Nephron (organoid): ENCODE results near the gene WDR5.

ENCODE experiments used
- H3K27ac Mint-ChIP-seq, 3 experiments: 2 replicates each; pipeline ENCODE4 v1.8.0; 2020; ENCODE audit warnings: mixed read lengths in 3 of 3, mild to moderate bottlenecking in 2 of 3, moderate library complexity in 1 of 3
- H3K27me3 Mint-ChIP-seq: 2 replicates; pipeline ENCODE4 v1.8.0; 2021; ENCODE audit warnings: low read depth, mild to moderate bottlenecking, moderate library complexity, mixed read lengths
- H3K36me3 Mint-ChIP-seq: 2 replicates; pipeline ENCODE4 v1.8.0; 2020; ENCODE audit warnings: low read depth, mixed read lengths
- H3K4me1 Mint-ChIP-seq: 2 replicates; pipeline ENCODE4 v1.8.0; 2020; ENCODE audit warnings: mixed read lengths
- H3K4me3 Mint-ChIP-seq, 3 experiments: 2 replicates each; pipeline ENCODE4 v1.8.0; 2020; ENCODE audit warnings: mild to moderate bottlenecking in 3 of 3, mixed read lengths in 3 of 3, moderate library complexity in 2 of 3
- H3K9me3 Mint-ChIP-seq: 2 replicates; pipeline ENCODE4 v1.8.0; 2020; ENCODE audit warnings: mixed read lengths
- TF ChIP-seq, protein P1 (sequence below), 3 experiments: fragments of 200-600 bp; sonication (generic); IDR thresholded peaks; one replicate each; pipeline ENCODE4 v1.5.0; 2021; ENCODE audit warnings: antibody characterized with exemption in 3 of 3; ENCODE audit not compliant: unreplicated experiment in 3 of 3

Gene WDR5

DNA sequence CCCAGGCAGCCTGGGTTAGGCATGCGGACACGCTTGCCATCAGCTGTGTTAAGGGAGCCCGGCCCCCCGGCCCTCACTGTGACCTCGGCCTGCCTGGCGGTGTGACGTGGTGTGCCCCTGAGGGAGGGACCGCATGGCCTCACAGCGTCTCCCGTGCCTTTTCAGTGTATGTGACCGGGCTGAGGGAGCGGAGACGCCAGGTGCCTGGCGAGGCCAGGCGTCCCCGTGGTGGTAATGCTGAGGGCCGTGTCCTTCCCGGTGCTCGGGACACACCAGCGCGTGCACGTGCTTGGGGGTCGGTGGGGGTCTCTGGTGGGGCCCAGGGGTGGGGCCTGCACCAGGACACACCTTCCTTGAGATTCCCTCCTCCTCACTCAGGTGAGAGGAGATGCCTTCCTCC lies 17.6 kb downstream of the WDR5 start:
- no peak overlapping the region for H3K4me3 Mint-ChIP-seq
- H3K27ac Mint-ChIP-seq, result no peak overlapping the region
- H3K4me1 Mint-ChIP-seq, result peaks cover 13% of the 10 kb centered on the region
- H3K27me3 Mint-ChIP-seq, result no peaks in the 10 kb centered on the region
- H3K36me3 Mint-ChIP-seq, result peaks cover 55% of the 10 kb centered on the region
- TF ChIP-seq, protein P1, sequence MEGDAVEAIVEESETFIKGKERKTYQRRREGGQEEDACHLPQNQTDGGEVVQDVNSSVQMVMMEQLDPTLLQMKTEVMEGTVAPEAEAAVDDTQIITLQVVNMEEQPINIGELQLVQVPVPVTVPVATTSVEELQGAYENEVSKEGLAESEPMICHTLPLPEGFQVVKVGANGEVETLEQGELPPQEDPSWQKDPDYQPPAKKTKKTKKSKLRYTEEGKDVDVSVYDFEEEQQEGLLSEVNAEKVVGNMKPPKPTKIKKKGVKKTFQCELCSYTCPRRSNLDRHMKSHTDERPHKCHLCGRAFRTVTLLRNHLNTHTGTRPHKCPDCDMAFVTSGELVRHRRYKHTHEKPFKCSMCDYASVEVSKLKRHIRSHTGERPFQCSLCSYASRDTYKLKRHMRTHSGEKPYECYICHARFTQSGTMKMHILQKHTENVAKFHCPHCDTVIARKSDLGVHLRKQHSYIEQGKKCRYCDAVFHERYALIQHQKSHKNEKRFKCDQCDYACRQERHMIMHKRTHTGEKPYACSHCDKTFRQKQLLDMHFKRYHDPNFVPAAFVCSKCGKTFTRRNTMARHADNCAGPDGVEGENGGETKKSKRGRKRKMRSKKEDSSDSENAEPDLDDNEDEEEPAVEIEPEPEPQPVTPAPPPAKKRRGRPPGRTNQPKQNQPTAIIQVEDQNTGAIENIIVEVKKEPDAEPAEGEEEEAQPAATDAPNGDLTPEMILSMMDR (IDR thresholded peaks at IDR 0.05; ENCODE audit: unreplicated experiment in 3 of 3), result no peak
- H3K9me3 Mint-ChIP-seq, result no peaks in the 10 kb centered on the region

DNA sequence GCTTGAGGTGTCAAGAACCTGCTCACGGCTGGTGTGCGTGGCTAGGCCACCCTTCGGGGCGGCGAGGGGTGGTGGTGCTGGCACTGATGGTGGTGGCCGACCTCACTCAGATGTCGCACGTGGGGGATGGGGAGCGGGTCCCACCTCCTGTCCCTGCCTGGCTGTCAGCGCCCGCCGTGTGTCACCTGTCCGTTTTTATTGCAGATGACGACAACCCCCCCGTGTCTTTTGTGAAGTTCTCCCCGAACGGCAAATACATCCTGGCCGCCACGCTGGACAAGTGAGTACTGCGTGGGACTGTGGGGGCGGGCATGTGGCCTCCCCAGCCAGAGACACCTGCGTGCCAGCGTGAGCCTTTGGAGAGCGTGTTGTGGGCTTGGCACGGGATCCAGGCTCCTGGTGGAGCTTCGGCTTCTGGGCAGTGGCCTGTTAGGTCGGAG lies 18.4 kb downstream of the WDR5 start:
- no peaks in the 10 kb centered on the region for H3K27me3 Mint-ChIP-seq
- no peaks in the 10 kb centered on the region for H3K9me3 Mint-ChIP-seq
- TF ChIP-seq, protein P1 (IDR thresholded peaks at IDR 0.05; ENCODE audit: unreplicated experiment in 3 of 3), result no peak
- H3K27ac Mint-ChIP-seq, result no peak overlapping the region
- no peak overlapping the region for H3K4me3 Mint-ChIP-seq
- H3K4me1 Mint-ChIP-seq, result peaks cover 13% of the 10 kb centered on the region
- peaks cover 48% of the 10 kb centered on the region for H3K36me3 Mint-ChIP-seq

DNA sequence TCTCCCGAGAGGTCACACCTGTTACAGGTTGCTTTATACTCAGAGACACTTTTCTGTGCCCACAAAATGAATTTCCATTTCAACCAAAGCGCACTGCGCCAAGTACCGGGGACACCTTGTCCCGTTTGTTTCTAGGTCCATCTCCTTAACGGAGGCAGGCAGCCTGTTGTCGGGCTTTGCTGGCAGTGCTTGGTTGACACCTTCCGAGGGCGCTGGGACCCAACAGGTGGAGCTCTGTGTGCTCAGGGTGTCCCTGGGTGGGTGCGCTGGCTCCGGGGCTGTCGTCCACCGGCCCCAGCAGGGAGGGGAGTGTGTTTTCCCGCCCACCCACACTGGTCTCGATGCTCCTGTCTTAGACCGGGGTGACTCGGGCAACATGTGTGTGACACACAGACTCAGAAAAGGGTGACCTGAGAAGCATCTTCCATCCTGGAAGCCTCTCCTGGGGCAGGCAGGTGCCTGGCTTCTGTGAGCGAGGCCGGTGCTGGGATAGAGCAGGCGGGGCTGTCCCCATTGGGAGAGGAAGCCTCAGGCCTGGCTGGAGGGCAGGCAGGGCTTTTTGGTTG lies 20.0 kb downstream of the WDR5 start:
- Mint-ChIP-seq H3K9me3 (no peaks in the 10 kb centered on the region), H3K27ac (no peak overlapping the region), H3K4me3 (no peak overlapping the region), H3K4me1 (peaks cover 9% of the 10 kb centered on the region), H3K27me3 (no peaks in the 10 kb centered on the region), H3K36me3 (peaks cover 41% of the 10 kb centered on the region)
- TF ChIP-seq, protein P1 (IDR thresholded peaks at IDR 0.05; ENCODE audit: unreplicated experiment in 3 of 3), result no peak

DNA sequence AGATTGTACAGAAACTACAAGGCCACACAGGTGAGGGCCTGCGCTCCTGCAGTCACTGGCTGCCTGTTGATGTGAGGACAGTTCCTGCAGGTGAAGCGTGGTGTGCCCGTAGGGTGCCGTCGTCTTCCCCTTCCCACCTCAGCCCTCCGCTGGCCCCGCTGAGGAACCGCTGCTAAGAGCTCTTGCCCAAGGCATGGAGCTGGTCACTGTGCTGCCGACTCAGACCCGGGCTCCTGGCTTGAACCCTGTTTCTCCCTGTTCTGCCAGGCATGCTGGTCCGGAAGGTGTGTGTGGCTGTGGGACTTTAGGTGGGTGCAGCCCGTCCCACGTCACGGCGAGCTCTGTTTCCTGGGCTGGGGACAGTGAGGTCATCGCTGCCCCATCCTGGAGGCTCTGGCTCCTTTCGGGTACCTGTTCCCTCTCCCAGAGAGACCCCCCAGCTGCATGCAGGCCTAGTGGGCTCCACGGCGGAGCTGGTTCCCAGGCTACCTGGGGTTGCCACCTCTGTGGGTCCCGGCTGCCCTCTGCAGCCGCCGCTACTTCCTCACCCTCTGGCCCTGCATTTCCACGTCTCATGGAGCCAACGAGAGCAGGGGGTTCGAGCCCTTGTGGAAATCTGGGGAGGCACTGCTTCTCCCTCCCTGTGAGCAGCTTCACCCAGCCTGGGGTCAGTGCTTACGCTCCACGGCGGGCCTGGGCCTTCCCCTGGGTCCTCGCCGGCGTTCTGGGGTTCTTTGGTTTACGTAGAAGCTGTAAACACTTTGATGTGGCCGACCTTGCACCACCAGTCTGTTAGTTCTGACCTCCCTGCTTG lies 20.9 kb downstream of the WDR5 start:
- no peak overlapping the region for H3K4me3 Mint-ChIP-seq
- H3K36me3 Mint-ChIP-seq, result peaks cover 37% of the 10 kb centered on the region
- TF ChIP-seq, protein P1 (IDR thresholded peaks at IDR 0.05; ENCODE audit: unreplicated experiment in 3 of 3), result no peak
- H3K4me1 Mint-ChIP-seq, result peaks cover under 1% of the 10 kb centered on the region
- H3K9me3 Mint-ChIP-seq, result no peaks in the 10 kb centered on the region
- no peaks in the 10 kb centered on the region for H3K27me3 Mint-ChIP-seq
- H3K27ac Mint-ChIP-seq, result no peak overlapping the region

DNA sequence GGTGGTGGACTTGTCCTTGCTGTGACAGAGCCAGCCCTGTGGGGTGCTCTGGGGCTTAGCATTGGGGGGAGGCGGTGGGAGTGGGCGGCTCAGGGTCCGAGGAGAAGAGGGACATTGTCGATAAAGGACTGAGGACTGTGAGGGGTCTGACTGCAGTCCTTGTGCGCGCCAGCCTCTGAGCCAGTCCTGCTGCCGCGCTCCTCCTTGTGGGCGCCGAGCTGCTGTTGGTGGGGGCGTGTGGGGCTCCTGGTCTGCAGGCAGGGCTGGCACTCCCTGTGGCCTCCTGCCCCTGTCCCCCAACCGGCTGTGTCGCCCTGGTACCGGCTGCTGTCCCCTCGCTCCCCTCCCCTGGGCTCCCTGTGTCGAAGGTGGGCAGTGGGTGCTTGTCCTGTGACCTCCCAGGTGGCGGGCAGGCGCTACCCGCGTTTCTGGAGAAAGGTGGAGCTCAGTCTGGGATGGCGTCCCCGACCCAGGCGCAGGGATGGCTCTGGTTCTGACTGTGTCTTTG lies 21.6 kb downstream of the WDR5 start:
- Mint-ChIP-seq H3K36me3 (peaks cover 37% of the 10 kb centered on the region), H3K9me3 (no peaks in the 10 kb centered on the region), H3K4me1 (no peaks in the 10 kb centered on the region), H3K27ac (no peak overlapping the region), H3K4me3 (no peak overlapping the region), H3K27me3 (peaks cover 3% of the 10 kb centered on the region)
- TF ChIP-seq, protein P1 (IDR thresholded peaks at IDR 0.05; ENCODE audit: unreplicated experiment in 3 of 3), result no peak
